Measurements from ENCODE around the gene B3GALNT1.

DNA sequence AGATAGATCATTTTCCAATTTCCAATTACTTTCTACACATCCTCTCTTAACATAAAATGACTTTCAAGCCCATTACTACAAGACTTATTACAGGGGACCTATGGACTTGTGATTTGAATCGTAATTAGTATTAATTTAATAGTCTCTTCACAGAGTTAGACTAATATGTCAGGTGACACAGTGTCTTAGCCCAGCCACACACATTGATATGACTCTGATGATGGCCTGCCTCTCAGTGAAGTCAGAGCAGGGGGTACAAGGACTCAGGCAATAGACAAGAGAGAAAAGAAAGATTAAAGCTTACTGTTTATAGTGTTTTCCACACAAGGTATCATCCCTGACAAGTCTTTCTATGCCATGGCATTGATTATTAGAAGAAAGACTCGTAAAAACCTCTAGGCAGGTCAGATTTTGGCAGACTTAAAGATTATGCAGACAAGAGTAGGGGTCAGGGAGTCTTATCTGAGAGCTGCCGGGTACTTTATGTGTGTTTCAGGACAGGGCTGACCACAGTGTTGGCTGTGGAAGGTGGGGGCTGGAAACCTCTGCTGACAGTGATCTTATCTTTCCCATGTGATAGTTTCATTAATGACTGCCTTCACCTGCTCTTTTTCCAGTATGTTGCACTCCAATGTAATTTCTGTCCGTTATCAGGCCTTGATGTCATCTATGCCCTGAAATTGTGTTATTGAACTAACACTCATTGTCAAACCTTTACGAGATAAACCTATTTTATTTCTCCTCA lies 50.1 kb downstream of the B3GALNT1 start:
- TF ChIP-seq, protein P1, sequence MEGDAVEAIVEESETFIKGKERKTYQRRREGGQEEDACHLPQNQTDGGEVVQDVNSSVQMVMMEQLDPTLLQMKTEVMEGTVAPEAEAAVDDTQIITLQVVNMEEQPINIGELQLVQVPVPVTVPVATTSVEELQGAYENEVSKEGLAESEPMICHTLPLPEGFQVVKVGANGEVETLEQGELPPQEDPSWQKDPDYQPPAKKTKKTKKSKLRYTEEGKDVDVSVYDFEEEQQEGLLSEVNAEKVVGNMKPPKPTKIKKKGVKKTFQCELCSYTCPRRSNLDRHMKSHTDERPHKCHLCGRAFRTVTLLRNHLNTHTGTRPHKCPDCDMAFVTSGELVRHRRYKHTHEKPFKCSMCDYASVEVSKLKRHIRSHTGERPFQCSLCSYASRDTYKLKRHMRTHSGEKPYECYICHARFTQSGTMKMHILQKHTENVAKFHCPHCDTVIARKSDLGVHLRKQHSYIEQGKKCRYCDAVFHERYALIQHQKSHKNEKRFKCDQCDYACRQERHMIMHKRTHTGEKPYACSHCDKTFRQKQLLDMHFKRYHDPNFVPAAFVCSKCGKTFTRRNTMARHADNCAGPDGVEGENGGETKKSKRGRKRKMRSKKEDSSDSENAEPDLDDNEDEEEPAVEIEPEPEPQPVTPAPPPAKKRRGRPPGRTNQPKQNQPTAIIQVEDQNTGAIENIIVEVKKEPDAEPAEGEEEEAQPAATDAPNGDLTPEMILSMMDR (IDR thresholded peaks at IDR 0.05), result no peak
- TF ChIP-seq POLR2A (IDR thresholded peaks at IDR 0.05), result no peak
